HCT116 (cell line): ENCODE results near the gene DDX60.

ENCODE experiments used
- ATF3 ChIP-seq: IDR thresholded peaks from 2 replicates; pipeline ENCODE4 v1.6.1; 2012
- CEBPB ChIP-seq: IDR thresholded peaks from 2 replicates; pipeline ENCODE4 v1.6.1; 2012; ENCODE audit warnings: low read depth
- CTCF ChIP-seq, 3 experiments: fragments of 200-600 bp in 1 of 3; sonication (generic) in 1 of 3; IDR thresholded peaks in 2 of 3; conservative IDR thresholded peaks in 1 of 3; 2 replicates each; pipeline ENCODE4 v1.5.1; 2012 to 2017; ENCODE audit warnings: low read depth in 2 of 3, low read length in 2 of 3, antibody characterized with exemption in 1 of 3, borderline replicate concordance in 1 of 3, control low read depth in 1 of 3, mild to moderate bottlenecking in 1 of 3, mixed read lengths in 1 of 3, mixed run types in 1 of 3, moderate library complexity in 1 of 3; ENCODE audit not compliant: insufficient read depth in 1 of 3
- EZH2phosphoT487 ChIP-seq: fragments of 200-600 bp; IDR thresholded peaks from 2 replicates; pipeline ENCODE4 v1.6.1; 2018; ENCODE audit warnings: antibody characterized with exemption, borderline replicate concordance
- JUND ChIP-seq: IDR thresholded peaks from 2 replicates; pipeline ENCODE4 v1.6.1; 2012
- MAX ChIP-seq: IDR thresholded peaks from 2 replicates; pipeline ENCODE4 v1.6.1; 2012
- POLR2A ChIP-seq: IDR thresholded peaks from 2 replicates; pipeline ENCODE4 v1.7.0; 2011; ENCODE audit warnings: borderline replicate concordance; ENCODE audit not compliant: insufficient read depth, insufficient read length; ENCODE audit errors: extremely low read depth
- POLR2AphosphoS5 ChIP-seq: IDR thresholded peaks from 2 replicates; pipeline ENCODE4 v1.6.1; 2011; ENCODE audit warnings: mild to moderate bottlenecking, low read depth, low read length, moderate library complexity
- RAD21 ChIP-seq: IDR thresholded peaks from 2 replicates; pipeline ENCODE4 v1.6.1; 2012; ENCODE audit warnings: low read depth, mild to moderate bottlenecking
- SIN3A ChIP-seq: IDR thresholded peaks from 2 replicates; pipeline ENCODE4 v1.6.1; 2012; ENCODE audit warnings: low read depth
- YY1 ChIP-seq: IDR thresholded peaks from 2 replicates; pipeline ENCODE4 v1.6.1; 2011; ENCODE audit warnings: low read length, low read depth, moderate library complexity, mild to moderate bottlenecking; ENCODE audit not compliant: insufficient replicate concordance; ENCODE audit errors: extremely low read depth
- ZBTB33 ChIP-seq: IDR thresholded peaks from 2 replicates; pipeline ENCODE4 v1.6.1; 2011; ENCODE audit warnings: mild to moderate bottlenecking, low read length, moderate library complexity; ENCODE audit not compliant: insufficient replicate concordance; ENCODE audit errors: extremely low read depth
- ZNF274 ChIP-seq: fragments of 200-500 bp; sonication (Bioruptor generic); IDR thresholded peaks from 2 replicates; pipeline ENCODE4 v1.6.1; 2014; ENCODE audit warnings: mild to moderate bottlenecking, low read depth, low read length, inconsistent platforms

- TF ChIP-seq MAX (no peak), ATF3 (no peak), CTCF (IDR thresholded peaks at IDR 0.05 in 2 of 3, conservative IDR thresholded peaks at IDR 0.05 in 1 of 3; ENCODE audit: borderline replicate concordance in 1 of 3, insufficient read depth in 1 of 3, low read depth in 2 of 3, low read length in 2 of 3) (no peak), EZH2phosphoT487 (no peak), CEBPB (no peak), JUND (no peak), ZNF274 (no peak), SIN3A (no peak), POLR2AphosphoS5 (no peak), YY1 (no peak), POLR2A (no peak), RAD21 (no peak), ZBTB33 (no peak)
Observed at GRCh38 chr4:168360271-168360670, 41.7 kb upstream of the DDX60 start.
